Body of pancreas (tissue), 4 donors: ENCODE measurements around the gene UBQLN3.

ENCODE experiments used
- CTCF ChIP-seq, 7 experiments: fragments of 450-650 bp in 4 of 7; fragments of 200-600 bp in 3 of 7; sonication (generic) in 3 of 7; IDR thresholded peaks; one replicate each; pipeline ENCODE4 v1.5.1; 2016 to 2019; ENCODE audit warnings: antibody characterized with exemption in 7 of 7
- POLR2A ChIP-seq, 3 donors: fragments of 450-650 bp; IDR thresholded peaks; one replicate each; pipeline ENCODE4 v1.6.1; 2016; ENCODE audit warnings: antibody characterized with exemption in 3 of 3, mild to moderate bottlenecking in 2 of 3

DNA sequence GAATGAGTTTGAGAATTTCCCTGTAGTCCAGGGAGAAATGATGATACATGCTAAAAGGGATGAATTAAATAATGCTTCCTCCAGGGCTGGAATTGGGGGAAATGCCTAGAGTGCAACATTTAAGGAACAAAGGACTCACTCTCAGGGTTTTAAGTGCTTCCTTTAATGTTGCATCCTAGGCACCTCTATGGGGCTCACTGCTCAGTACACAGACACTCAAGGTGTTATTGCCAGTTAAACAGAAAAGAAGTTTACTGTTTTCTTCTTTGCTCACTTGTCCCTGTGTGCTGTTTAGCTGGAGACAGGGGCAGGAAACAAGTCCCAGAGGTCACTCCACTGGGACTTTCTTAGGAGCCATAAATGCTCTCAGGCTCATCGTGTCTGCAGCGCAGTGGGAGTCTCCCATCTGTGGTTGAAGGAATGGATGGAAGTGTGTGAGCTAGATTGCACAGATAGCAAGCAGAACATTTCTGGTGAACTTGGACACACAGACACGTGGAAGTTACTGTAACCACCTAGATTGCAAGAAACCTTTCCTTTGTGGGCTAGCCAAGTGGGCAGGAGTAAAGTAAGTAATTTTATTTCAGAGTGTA lies 46.9 kb upstream of the UBQLN3 start:
- no peak for TF ChIP-seq CTCF (IDR thresholded peaks at IDR 0.05)
- no peak for TF ChIP-seq POLR2A (IDR thresholded peaks at IDR 0.05)
